Hematopoietic multipotent progenitor cell treated with erythropoietin and hydrocortisone succinate and interleukin-3 and kit ligand, for 4 days (in vitro differentiated cells): Measurements from ENCODE around the gene NUB1.

Experiments
- DNase-seq: peaks from one replicate; pipeline ENCODE4 v3.0.0-alpha.2; 2015

NUB1 gene

DNA sequence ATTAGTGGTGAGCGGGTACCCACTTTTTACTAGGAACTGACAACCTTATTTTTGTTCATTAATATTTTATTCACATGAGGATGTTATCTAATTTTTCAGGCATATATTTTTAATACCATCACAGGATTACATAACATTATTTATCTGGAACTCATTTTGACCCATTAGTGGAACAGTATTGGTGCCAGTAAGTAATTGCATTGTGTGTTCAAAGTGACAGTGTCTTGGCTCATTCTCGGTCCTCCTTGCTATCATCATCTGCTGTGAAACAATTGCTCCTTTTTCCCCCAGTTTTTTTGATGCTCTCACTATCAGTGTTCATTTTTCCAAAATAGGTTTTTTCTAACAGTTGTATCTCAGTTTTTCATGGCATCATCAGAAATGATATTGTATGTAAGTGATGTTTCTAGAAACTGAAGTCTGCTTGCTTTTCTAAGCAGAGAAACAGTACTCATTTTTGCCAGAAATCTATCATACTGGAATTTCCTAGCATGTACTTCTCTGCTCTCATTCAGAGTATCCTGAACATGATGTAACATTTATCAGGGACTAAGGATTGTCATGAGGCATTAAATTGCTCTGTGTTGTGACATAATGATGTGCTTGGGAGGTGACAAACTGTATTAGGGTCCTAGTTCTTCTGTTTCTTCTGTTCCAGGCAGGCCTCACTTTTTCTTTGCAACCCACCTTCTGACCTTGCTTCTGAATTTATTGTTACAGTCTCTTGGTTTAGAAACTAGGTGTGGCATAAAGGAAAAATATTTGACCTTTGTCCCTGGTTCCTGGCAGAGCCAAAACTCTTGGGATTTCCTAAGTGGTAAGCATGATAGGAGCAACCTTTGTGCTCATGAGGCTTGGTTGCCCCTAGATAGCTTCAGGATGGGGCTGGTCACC lies 4.2 kb downstream of the NUB1 start:
- no peak for DNase-seq

DNA sequence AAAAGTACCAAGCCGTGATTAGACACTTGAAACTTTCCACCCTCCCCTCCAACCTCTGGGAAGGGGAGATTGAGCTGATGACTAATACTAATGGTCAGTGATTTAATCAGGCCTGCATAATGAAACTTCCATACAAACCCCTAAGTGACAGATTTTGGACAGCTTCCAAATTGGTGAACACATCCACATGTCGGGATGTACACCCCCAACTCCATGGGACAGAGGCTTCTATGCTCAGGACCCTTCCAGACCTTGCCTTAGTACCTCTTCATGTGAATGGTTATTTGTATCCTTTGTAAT lies 4.8 kb downstream of the NUB1 start:
- no peak for DNase-seq

GRCh38 chr7:151347200-151347599 lies 5.6 kb downstream of the NUB1 start:
- DNase-seq = no peak

DNA sequence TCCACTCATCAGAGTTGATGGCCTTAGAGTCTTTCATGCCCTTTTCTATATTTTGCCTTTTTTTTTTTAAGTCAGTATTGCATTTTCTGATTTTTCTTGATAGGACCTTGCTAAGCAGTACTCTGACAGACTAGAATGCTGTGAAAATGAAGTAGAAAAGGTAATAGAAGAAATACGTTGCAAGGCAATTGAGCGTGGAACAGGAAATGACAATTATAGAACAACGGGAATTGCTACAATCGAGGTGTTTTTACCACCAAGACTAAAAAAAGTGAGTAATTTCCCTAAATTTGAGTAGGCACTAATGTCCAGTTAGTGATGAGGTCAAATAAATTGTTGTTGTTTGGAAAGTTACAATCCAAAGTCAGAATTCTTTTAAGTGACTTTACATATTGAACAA lies 7.4 kb downstream of the NUB1 start:
- DNase-seq = no peak

DNA sequence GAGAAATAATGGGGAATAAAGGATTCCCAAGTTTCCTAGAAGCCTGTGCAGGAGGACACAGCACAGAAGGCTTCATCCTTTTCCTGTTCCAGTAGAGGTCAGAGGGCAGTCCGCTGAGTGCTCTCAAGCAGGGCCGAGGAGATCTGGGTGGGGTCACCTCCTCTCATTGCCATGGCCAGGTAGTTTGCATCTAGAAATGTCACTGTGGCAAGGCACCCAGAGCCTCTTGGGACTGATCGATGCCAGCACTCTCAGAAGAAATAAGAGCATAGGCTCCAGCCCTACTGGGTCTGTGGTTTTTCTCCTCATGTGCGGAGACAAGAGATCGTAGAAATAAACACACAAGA lies 7.9 kb downstream of the NUB1 start:
- DNase-seq = no peak

- peak; percentile 81 for DNase-seq
Measured at GRCh38 chr7:151351027-151351426, 9.4 kb downstream of the NUB1 start.

DNA sequence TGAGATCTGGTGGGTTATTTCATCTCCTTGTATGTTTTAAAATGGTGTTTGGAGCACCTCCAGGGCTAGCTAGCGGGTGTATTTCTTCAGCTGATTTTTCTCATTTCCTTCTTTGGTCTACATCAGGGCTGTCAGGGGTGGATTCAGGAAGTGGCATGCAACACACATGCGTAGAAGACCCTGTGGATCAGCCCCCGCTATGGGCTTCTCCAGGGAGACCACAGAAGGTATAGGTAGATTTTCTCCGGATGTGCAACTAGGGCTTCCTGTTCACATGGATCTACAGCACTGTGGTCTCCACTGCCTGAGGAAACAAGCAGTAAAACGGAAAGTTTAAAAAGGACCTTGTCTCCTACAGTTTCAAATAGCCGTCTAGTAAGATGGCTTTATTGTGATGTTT lies 10.4 kb downstream of the NUB1 start:
- peak; percentile 68 for DNase-seq

DNA sequence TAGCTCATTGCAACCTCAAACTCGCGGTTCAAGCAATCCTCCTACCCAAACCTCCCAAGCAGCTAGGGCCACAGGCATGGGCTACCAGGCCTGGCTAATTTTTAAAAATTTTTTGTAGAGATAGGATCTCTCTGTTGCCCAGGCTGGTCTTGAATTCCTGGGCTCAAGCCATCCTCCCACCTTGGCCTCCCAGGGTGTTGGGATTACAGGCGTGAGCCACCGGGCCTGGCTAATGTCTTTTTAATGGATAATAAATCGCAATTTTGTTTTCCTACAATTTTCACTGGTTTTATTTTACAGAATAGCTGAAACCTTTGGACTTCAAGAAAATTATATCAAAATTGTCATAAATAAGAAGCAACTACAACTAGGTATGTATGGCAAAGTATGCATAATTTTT lies 10.9 kb downstream of the NUB1 start:
- peak; percentile 19 for DNase-seq

DNA sequence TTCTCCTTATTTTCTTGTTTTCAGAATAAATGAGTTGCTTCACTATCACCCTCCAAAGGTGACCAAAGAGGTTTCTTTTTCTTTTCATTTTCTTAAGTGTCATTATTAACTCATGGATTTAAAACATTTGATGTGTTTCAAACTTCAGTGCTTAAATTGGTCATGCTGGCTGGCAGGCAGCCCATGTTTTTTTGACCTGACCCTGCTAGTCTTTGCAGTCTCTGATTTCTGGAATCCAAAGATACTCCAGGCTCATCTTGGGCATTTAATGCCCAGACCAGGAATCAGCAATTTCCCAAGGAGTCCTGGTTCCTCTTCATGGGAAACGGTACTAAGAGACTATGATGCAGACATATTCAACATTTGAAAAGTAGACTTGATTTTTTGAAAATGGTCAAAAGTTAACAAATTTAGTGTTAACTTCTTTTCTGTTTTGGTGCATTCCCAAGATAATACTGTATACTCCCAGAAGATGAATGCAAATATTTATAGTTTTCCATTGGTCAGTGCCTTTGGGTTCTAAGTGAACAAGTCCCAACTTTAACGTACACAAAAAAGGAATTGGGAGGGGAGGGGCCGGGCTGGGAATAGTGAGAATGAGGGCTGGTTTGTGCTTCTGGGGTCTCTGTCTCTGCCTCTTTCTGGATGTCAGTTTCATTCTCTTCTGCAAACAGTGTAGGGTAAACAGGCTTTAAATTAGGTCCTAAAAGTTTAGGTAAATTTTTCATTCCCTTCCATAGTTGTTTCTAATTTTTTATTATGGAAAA lies 19.8 kb downstream of the NUB1 start:
- DNase-seq = no peak

- no peak for DNase-seq
Measured at GRCh38 chr7:151363182-151363581, 21.6 kb downstream of the NUB1 start.

DNA sequence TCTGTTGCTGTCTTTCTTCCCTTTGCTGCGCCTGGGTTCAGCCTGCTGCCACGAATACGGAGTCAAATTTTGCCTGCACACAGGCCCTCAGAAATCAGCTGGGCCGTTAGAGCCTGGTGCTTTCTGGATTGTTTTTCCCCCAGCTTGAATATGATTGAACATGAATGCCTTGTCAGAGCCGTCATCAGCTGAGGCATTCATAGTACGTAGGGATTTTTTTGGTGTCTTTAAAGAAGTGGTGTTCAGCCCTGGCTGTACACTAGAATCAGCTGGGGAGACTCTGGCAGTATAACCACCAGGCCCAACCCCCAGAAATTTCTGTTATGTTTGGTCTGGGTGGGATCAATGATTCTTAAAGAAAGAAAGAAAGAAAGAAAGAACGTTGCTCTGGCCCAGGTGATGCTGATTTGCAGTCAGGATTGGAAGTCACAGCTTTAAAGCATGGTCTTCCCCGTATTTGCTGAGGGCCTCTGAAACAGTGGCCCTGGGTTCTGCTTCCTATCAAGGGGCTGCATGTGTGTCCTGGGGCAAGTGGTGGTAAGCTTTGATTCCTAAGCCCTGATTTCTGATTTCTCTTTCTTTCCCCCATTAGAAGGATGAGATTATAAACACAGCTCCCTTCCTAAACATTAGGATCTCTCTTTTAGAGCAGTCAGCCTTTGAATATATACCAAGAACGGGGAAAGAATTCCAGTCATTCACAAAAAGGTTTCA lies 24.7 kb downstream of the NUB1 start:
- no peak for DNase-seq

GRCh38 chr7:151366880-151367222 lies 25.2 kb downstream of the NUB1 start:
- no peak for DNase-seq

- DNase-seq = no peak
Measured at GRCh38 chr7:151367284-151367683, 25.7 kb downstream of the NUB1 start.

DNA sequence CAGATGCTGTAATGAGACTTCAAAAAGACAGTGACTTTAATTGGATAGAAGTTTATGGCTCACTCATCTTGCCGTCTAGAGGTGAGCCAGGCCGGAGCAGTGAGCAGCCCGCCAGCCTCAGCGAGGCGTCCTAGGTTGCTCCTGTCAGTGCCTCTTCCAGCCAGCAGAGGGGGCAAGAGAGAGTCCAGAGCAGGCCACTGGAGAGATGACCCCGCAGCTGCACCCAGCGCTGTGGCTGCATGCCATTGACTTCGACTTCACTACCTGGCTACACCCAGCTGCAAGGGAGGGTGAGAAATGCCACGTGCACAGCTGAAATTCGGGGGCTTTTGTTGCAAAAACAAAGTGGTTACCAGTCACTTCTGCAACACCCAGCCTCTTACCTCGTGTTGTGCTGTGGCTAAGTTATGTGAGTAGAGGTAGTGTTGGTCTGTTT lies 26.5 kb downstream of the NUB1 start:
- DNase-seq = peak; percentile 90

GRCh38 chr7:151371266-151371665 lies 29.7 kb downstream of the NUB1 start:
- no peak for DNase-seq

GRCh38 chr7:151372612-151373265 lies 31.1 kb downstream of the NUB1 start:
- DNase-seq = no peak

DNA sequence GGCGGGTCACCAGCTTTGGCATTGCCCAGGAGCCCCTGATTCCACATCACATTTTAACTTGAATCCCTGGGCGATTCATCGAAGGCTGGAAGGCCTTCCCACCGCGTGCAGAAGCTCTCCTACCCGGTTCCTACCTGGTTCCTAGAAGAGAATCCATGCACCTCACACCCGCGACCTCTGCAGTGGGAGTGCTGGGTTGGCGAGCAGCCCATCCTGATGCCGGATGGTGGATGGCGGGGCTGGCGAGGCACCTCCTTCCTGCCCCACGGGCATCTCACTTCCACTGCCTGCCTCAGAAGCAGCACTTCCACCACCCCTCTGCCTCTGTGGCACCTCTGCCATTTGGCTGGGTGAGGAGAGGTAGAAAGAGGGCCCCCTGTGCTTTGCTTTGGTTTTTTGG lies 32.0 kb downstream of the NUB1 start:
- DNase-seq = no peak

GRCh38 chr7:151374139-151374538 lies 32.5 kb downstream of the NUB1 start:
- DNase-seq = no peak

GRCh38 chr7:151374726-151375125 lies 33.1 kb downstream of the NUB1 start:
- DNase-seq = no peak

- DNase-seq = no peak
Measured at GRCh38 chr7:151375530-151376217, 34.1 kb downstream of the NUB1 start.

DNA sequence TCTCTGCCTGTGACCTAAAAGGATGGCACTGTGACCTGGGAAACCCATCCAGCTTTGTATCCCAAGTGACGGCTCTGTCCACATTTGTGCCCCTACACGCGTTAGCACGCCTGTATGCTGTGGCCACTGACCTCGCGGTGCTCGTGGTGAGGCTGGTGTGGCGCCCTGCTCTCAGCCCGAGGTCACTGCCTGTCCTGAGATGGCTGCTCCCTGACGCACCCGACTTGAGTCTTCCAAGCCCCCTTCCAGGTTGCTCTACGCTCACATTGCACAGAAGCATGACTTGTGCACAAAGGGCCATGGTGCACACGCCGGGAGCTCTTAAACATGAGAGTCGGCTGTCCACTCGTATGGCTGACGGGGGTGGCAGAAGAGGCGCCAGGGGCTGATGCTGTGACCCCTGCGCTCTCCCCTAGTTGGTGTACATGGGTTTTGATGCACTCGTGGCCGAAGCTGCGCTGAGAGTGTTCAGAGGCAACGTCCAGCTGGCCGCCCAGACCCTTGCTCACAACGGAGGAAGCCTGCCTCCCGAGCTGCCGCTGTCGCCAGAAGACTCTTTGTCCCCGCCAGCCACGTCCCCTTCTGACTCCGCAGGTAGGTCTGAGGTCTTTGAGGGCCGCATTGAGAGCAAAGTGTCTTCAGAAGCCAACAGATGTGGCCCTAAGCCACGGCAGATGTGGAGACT lies 34.7 kb downstream of the NUB1 start:
- DNase-seq = no peak

DNA sequence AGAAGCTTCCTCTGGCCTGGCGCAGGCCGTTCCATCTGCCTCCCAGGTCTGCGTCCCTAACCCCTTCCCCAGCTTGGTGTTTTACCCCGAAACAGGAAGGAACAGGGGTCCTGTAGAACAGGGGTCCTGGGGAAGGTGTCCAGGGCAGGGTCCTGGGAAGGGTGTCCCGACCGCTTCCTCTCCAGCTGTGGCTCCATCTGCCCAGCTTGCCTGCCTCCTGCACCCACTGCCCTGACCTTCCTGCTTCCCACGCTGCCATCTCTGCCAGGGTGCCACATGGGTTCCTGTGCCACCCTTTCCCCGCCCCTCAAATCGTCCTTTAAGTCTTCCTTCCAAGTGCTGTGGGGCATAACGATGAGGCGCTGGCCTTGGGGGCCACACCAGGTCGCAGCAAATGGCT lies 35.8 kb downstream of the NUB1 start:
- no peak for DNase-seq
